Activated naive CD4-positive, alpha-beta T cell treated with anti-CD3 and anti-CD28 coated beads, Interleukin-2, amount 50 U/mL, for 16 hours (primary cell): ENCODE data around the gene ATXN2L.
"Not testable (repeated sequence)": the region's sequence is repeated elsewhere in the genome, so short reads cannot be mapped to it uniquely, and the experiment has no call there.

Experiments
- DNase-seq: peaks from one replicate; pipeline ENCODE4 v3.0.0-alpha.2; 2020

The ATXN2L gene, protein sequence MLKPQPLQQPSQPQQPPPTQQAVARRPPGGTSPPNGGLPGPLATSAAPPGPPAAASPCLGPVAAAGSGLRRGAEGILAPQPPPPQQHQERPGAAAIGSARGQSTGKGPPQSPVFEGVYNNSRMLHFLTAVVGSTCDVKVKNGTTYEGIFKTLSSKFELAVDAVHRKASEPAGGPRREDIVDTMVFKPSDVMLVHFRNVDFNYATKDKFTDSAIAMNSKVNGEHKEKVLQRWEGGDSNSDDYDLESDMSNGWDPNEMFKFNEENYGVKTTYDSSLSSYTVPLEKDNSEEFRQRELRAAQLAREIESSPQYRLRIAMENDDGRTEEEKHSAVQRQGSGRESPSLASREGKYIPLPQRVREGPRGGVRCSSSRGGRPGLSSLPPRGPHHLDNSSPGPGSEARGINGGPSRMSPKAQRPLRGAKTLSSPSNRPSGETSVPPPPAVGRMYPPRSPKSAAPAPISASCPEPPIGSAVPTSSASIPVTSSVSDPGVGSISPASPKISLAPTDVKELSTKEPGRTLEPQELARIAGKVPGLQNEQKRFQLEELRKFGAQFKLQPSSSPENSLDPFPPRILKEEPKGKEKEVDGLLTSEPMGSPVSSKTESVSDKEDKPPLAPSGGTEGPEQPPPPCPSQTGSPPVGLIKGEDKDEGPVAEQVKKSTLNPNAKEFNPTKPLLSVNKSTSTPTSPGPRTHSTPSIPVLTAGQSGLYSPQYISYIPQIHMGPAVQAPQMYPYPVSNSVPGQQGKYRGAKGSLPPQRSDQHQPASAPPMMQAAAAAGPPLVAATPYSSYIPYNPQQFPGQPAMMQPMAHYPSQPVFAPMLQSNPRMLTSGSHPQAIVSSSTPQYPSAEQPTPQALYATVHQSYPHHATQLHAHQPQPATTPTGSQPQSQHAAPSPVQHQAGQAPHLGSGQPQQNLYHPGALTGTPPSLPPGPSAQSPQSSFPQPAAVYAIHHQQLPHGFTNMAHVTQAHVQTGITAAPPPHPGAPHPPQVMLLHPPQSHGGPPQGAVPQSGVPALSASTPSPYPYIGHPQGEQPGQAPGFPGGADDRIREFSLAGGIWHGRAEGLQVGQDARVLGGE

GRCh38 chr16:28822520-28823290 lies at the start of gene ATXN2L:
TSS of gene ATXN2L (plus strand) at chr16:28822999. CDS start at chr16:28823260, 261 bp downstream.
- peak; percentile 97 for DNase-seq

- DNase-seq: not testable (repeated sequence)
Measured at GRCh38 chr16:28781697-28782096, 41.1 kb upstream of the ATXN2L start.

- not testable (repeated sequence) for DNase-seq
Measured at GRCh38 chr16:28782357-28782756, 40.4 kb upstream of the ATXN2L start.

- DNase-seq: peak; percentile 69
Measured at GRCh38 chr16:28802235-28803019, 20.4 kb upstream of the ATXN2L start.

DNA sequence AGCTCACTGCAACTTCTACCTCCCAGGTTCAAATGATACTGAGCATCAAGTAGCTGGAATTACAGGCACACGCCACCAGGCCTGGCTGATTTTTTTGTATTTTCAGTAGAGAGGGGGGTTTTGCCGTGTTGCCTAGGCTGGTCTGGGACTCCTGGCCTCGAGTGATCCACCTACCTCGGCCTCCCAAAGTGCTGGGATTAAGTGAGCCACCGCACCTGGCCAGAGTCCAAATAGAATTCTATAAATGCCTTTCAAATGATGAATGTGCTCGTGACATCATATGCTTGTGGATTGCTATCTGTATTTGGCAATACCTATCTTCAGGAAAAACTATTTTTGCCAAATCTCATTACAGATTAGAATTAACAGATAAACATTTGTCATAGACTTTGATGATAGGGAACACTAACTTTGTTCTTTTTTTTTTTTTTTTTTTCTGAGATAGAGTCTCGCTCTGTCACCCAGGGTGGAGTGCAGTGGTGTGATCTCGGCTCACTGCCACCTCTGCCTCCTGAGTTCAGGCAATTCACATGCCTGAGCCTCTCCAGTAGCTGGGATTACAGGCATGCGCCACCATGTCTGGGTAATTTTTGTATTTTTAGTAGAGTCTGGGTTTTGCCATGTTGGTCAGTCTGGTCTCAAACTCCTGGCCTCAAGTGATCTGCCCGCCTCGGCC lies 15.2 kb upstream of the ATXN2L start:
- not testable (repeated sequence) for DNase-seq

DNA sequence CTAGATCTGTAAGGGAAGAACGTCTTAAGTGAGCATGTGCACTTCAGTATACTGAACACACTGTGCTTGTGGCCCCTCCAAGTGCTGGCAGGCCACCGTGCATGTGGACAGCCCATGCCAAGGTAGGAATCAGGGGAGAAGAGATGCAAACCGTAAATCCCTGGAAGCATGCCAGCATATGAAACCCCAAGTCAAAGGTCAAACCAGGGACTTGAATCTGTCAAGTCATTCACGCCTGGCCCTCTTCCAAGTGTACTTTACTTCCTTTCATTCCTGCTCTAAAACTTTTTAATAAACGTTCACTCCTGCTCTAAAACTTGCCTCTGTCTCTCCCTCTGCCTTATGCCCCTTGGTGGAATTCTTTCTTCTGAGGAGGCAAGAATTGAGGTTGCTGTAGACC lies 2.8 kb upstream of the ATXN2L start:
- no peak for DNase-seq

GRCh38 chr16:28820546-28820945 lies 2.3 kb upstream of the ATXN2L start:
- not testable (repeated sequence) for DNase-seq

GRCh38 chr16:28821874-28822519 lies 802 bp upstream of the ATXN2L start:
- DNase-seq: no peak

DNA sequence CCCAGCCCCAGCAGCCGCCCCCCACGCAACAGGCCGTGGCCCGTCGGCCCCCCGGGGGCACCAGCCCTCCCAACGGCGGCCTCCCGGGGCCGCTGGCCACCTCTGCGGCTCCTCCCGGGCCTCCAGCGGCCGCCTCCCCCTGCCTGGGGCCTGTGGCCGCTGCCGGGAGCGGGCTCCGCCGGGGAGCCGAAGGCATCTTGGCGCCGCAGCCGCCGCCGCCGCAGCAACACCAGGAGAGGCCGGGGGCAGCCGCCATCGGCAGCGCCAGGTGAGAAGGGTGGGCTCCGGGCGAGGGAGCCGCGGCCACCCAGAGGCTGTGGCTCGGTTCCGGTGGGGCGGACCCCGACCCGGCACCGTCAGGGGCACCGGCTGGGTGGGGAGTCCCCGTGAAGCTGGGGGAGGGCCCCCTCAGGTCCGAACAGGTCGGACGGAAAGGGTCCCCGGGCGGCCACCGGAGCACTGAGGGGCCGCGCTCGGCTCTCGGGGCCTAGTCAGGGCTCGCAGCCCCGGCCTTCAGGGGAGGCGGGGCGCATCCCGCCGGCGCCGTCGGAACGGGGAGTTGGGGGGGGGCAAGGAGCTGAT lies 583 bp downstream of the ATXN2L start:
- DNase-seq: peak; percentile 49

DNA sequence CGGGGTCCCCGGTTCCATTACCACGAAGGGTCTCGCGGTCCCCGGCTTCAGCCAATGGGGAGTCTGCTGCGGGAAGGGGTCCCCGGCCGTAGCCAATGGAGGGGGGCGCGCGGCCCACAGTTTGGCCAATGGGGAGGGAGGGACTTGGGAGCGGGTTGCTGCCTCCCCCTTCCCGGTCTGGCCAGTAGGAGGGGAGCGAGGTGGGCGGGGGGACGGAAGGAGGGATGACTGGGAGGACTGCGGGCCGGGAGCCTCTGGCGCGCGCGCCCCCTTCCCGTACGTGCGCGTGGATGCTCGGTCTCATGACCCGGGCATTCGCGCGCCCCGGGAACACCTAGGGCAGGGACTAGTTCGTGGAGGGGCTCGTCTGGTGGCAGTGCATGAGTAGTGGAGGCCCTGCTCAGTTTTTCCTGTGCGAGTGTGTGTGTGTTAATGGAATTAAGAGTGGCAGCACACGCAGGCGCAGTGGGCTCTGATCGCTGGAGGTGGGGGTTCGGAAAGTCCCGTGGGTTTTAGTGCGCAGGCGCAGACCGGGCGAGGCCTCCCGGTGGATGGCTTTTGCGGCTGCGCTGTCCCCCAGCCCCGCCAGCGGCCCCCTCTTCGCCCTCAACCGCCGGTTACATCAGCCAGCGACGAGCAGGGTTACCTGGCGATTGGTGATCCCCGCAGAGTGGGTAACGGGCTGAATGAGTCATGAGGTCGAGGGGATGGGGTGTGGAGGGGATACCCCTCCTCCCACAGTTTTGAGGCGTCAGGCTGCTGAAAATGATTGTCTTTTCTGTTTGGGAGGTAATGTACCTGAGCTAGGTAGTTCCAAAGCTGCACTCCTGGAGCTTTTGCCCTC lies 1.3 kb downstream of the ATXN2L start:
- peak; percentile 97 for DNase-seq

GRCh38 chr16:28824717-28824973 lies 1.8 kb downstream of the ATXN2L start:
- DNase-seq: no peak

- no peak for DNase-seq
Measured at GRCh38 chr16:28826141-28826540, 3.3 kb downstream of the ATXN2L start.

DNA sequence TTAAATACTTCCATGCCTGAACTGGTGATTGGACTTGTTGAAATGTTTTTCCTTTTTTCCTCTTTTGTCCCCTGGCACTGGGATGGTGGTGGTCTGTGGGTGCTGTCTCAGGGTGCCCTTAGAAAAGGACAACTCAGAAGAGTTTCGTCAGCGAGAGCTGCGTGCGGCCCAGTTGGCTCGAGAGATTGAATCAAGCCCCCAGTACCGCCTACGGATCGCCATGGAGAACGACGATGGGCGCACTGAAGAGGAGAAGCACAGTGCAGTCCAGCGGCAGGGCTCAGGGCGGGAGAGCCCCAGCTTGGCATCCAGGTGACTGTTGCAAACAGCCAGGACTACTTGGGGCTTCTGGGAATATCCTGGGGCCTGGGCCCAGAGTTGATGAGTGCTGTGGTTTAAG lies 6.9 kb downstream of the ATXN2L start:
- DNase-seq: no peak

- no peak for DNase-seq
Measured at GRCh38 chr16:28830531-28830930, 7.7 kb downstream of the ATXN2L start.

DNA sequence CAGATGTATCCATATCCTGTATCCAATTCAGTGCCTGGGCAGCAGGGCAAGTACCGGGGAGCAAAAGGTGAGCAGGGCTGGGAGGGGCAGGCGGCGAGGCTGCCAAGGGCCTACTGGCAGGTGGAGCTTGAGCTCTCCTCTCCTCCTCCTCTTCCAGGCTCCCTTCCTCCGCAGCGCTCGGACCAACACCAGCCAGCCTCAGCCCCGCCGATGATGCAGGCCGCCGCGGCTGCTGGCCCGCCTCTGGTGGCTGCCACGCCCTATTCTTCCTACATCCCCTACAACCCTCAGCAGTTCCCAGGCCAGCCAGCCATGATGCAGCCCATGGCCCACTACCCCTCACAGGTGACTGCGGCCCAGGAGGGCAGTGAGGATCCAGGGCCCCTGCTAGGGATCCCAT lies 11.6 kb downstream of the ATXN2L start:
- no peak for DNase-seq

DNA sequence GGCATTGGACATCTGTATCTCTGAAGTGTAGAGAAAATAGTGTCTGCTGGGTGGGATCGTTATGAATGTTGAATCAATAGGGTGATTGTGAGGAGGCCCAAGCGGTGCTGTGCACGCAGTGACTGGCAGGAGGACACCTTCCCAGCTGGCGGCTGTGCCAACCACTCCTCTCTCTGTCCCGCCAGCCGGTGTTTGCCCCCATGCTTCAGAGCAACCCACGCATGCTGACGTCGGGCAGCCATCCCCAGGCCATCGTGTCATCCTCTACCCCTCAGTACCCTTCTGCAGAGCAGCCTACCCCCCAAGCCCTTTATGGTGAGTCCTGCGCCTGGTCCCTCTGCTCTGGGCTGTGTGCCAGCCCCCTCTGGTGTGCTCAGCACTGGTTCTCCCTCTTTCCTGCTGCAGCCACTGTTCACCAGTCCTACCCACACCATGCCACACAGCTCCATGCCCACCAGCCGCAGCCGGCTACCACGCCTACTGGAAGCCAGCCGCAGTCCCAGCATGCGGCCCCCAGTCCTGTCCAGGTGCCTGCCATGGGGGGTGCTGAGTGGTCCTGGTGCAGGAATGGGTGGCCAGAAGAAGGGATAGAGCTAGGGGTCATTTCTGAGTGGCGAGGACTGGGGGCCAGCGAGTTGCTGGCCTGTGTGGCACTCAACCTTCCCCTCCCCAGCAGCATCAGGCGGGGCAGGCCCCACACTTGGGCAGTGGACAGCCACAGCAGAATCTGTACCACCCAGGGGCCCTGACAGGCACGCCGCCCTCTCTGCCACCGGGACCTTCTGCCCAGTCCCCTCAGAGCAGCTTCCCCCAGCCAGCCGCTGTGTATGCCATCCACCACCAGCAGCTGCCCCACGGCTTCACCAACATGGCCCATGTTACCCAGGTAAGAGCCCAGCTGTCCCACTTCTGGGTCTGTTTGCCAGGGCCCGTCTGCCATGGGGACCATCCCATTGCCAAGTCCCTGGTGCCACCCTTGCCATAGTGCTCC lies 12.4 kb downstream of the ATXN2L start:
- DNase-seq: no peak

DNA sequence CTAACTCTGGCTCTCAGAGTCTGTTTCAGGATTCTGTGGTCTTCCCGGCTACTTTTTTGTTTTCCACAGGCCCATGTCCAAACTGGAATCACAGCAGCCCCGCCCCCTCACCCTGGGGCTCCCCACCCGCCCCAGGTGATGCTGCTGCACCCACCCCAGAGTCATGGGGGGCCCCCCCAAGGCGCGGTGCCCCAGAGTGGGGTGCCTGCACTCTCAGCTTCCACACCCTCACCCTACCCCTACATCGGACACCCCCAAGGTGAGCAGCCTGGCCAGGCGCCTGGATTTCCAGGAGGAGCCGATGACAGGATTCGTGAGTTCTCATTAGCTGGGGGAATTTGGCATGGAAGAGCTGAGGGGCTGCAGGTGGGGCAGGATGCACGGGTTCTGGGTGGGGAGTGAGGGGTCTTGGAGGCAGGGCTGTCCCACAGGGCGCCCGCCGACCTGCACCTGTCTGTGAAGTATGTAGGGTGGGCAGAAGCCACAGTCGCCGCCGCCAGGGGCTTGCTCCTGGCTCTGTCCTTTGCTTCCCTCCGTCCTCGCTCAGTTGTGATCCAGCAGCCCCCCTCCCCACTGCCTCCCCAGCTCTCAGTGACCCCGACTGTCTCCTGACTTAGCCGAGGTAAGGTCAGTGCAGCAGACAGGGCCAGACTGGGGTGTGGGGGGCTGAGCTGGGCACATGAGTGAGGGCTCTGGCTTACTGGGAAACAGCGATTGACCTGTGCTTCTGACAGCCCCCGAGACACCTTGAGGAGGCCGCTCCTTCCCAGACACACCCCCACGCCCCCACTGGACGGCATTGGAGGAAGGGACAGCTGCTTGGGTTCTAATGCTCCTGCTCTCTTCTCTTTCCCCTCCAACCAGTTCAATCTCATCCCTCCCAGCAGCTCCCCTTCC lies 13.3 kb downstream of the ATXN2L start:
- DNase-seq: no peak
